ENCODE measurements around the gene PIK3C3.

DNA sequence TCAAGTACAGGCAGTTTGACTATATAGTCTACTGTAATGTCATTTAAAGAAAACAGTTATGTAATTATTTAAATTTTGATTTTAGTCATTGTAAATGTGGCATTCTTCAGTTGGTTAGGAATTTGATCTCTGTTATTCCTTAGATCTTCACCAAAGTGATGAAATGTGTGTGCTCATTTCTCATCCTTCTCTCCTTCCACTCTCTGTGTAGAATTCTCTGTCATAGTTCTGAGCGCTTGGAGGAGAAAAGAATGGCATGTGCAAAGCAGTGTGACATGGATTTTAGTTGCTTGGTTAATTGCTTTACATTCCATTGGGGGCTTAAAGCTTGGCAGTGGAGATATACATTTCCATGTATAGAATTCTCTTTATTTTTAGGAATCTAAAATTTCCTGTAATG lies 14.8 kb downstream of the PIK3C3 start:
- TF ChIP-seq, protein P1, sequence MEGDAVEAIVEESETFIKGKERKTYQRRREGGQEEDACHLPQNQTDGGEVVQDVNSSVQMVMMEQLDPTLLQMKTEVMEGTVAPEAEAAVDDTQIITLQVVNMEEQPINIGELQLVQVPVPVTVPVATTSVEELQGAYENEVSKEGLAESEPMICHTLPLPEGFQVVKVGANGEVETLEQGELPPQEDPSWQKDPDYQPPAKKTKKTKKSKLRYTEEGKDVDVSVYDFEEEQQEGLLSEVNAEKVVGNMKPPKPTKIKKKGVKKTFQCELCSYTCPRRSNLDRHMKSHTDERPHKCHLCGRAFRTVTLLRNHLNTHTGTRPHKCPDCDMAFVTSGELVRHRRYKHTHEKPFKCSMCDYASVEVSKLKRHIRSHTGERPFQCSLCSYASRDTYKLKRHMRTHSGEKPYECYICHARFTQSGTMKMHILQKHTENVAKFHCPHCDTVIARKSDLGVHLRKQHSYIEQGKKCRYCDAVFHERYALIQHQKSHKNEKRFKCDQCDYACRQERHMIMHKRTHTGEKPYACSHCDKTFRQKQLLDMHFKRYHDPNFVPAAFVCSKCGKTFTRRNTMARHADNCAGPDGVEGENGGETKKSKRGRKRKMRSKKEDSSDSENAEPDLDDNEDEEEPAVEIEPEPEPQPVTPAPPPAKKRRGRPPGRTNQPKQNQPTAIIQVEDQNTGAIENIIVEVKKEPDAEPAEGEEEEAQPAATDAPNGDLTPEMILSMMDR (IDR thresholded peaks at IDR 0.05; ENCODE audit: poor library complexity), result no peak
- TF ChIP-seq EZH2 (IDR thresholded peaks at IDR 0.05; ENCODE audit: borderline replicate concordance) (no peak), EZH2phosphoT487 (IDR thresholded peaks at IDR 0.05; ENCODE audit: low read depth, severe bottlenecking, unreplicated experiment) (no peak)
